GM12873 (cell line): ENCODE data around the gene PEX12.

ENCODE experiments used
- CTCF ChIP-seq: IDR thresholded peaks from 2 replicates; pipeline ENCODE4 v1.5.1; 2012; ENCODE audit warnings: low read depth, mild to moderate bottlenecking, moderate library complexity, low read length, control low read depth; ENCODE audit not compliant: insufficient read depth; ENCODE audit errors: missing control alignments

Gene PEX12

GRCh38 chr17:35578197-35578928 is at the start of gene PEX12:
TSS of gene PEX12 (minus strand) at chr17:35578571. CDS start at chr17:35578021, 550 bp downstream.
- TF ChIP-seq CTCF, result no peak

GRCh38 chr17:35627417-35627816 is 49.0 kb upstream of the PEX12 start:
- TF ChIP-seq CTCF, result no peak

- TF ChIP-seq CTCF, result no peak
These were observed 43.4 kb upstream of the PEX12 start for GRCh38 chr17:35621768-35622167.

- no peak for TF ChIP-seq CTCF
These were observed 40.3 kb upstream of the PEX12 start for GRCh38 chr17:35618628-35619027.

GRCh38 chr17:35617505-35617904 is 39.1 kb upstream of the PEX12 start:
- no peak for TF ChIP-seq CTCF

- TF ChIP-seq CTCF, result no peak
These were observed 38.2 kb upstream of the PEX12 start for GRCh38 chr17:35616536-35616935.

- TF ChIP-seq CTCF, result no peak
These were observed 36.4 kb upstream of the PEX12 start for GRCh38 chr17:35614810-35615209.
